HG03442 (cell line): Measurements from ENCODE around the gene TBL1Y.
A peak's percentile ranks its signal among the peaks of the same experiment; 100 is the strongest.
"Not testable (repeated sequence)": the region's sequence is repeated elsewhere in the genome, so short reads cannot be mapped to it uniquely, and the experiment has no call there.

Experiments used
- ATAC-seq: cut with Tn5 transposase; IDR thresholded peaks from one replicate; pipeline ENCODE4 v1.9.1; 2021; ENCODE audit warnings: mild to moderate bottlenecking, moderate library complexity; ENCODE audit not compliant: unreplicated experiment

TBL1Y gene

GRCh38 chrY:7078725-7079124 lies 168.2 kb downstream of the TBL1Y start:
- no peak for ATAC-seq

DNA sequence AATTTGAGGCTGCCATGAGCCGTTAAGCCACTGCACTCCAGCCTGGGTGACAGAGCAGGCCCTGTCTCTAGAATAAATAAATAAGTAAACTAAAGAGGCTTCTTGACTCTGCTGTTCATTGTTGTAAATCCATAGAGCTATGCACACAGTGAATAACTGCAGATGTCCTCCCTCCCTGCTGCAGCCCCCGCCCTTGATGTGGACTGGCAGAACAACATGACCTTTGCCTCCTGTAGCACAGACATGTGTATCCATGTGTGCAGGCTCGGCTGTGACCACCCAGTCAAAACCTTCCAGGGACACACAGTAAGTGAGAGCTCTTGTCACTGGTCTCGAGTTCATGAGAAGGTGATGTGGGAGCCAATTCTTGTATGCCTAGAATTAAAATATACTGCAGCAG lies 170.1 kb downstream of the TBL1Y start:
- ATAC-seq: not testable (repeated sequence)

DNA sequence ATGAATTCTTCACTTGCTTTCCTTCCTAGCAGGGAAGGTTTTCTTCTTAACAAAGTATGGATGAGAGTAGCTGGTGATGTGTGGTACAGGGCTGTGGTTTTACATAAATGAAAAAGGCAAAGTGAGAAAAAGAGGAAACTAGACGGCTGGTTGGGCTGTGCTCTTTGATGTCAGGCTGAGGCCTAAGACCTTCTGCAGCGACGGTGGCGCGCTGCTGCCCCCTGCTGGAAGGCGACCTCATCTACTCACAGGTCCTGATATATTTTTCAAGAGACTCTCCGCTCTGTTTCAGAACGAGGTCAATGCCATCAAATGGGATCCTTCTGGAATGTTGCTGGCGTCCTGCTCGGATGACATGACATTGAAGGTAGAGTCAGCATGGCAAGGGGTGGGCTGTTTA lies 175.1 kb downstream of the TBL1Y start:
- ATAC-seq: peak; percentile 95

DNA sequence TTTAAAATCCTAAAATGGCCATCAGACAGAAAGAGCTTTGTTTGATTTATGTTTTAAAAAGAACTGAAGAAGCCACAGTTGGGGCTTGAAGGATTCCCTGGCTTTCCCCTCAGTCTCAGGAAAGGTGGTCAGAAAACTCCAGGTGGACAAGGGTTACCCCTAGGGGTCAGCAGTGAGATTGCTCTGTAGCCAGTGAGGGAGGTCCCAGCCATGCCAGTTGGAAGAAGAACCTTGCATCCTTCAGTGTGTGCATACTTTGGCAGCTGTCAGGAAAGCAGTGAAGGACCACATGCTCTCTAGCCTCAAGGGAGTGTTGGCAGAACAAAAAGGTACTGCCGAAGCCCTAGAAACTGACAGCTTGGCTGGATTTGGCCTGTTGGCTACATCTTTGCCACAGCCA lies 182.3 kb downstream of the TBL1Y start:
- ATAC-seq: no peak

DNA sequence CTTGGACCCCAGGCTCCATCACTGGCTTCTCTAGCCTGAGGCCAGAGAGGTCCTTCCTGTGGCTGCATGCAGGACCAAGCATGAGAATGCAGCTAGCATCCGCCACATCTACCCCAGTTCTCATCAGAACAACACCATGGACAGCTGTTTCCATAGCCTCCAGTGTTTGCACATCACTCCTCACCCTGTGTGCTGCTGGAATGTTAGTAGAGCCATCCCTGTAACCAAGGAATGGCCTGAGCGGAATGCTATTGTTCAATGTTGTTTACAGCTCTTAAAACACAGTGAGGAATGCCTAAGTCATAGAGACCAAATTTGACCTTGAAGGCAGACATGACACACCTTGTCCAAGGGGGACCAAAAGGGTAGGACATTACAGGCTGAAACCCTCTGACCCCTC lies 183.9 kb downstream of the TBL1Y start:
- no peak for ATAC-seq

- no peak for ATAC-seq
Measured at GRCh38 chrY:7097021-7097420, 186.5 kb downstream of the TBL1Y start.

DNA sequence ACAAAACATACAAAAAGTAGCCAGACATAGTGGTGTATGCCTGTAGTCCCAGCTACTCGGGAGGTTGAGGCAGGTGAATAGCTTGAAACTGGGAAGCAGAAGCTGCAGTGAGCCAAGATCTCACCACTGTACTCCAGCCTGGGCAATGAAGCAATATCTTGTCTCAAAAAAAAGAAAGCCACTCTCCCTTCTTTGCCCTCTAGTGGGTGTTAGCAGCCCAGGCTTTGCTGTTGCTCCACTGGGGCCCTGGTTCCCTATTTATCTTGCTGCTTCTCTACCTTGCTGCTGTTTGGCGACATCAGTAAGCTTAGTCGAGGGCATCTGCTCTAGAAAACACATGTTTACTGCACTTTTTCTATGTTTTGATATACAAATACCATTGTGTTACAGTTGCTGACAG lies 189.2 kb downstream of the TBL1Y start:
- ATAC-seq: no peak

- no peak for ATAC-seq
Measured at GRCh38 chrY:7102680-7103079, 192.2 kb downstream of the TBL1Y start.

GRCh38 chrY:7107179-7107578 lies 196.7 kb downstream of the TBL1Y start:
- ATAC-seq: no peak

GRCh38 chrY:7110086-7110485 lies 199.6 kb downstream of the TBL1Y start:
- no peak for ATAC-seq

- ATAC-seq: no peak
Measured at GRCh38 chrY:7115871-7116270, 205.4 kb downstream of the TBL1Y start.

GRCh38 chrY:7122202-7122601 lies 211.7 kb downstream of the TBL1Y start:
- no peak for ATAC-seq

DNA sequence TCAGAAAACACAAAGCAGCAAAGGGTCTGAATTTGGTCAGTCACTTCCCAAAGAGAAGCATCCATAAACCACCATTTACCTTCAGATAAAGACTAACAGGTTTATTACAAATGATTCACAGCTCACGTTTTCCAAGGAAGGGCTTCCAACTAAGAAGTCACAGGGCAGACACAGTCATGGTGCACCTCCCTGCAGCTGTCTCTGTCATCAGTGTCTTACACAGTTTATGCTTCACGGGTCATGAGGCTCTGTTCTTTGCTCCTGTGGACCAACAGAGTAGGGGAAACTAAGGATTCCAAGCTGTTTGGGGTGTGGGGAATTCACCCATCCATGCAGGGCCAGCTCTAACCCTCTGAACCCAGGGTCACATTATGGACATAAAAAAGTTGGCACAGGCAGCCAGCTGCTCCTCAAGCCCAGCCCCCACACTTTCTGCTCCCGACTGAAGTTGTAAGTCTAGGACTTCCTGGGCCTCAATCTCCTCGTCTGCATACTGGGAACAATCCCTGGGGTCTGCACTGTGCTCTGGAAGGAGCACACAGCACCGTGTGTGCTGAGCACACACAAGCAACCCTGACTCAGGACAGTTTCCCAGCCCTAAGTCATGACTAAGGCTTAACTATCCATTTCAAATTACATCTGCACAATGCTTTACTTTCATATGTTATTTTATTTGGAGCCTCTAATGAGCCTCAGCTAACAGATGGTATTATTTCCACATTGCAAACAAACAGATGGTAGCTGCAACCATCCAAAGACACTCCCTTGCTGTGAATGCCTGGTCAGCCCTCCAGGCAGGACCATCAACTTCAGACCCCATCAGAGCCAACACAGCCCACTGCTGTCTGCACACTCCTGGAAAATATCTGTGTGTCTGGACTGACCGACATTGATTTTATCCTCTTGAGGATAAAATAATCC lies 214.9 kb downstream of the TBL1Y start:
- ATAC-seq: no peak

DNA sequence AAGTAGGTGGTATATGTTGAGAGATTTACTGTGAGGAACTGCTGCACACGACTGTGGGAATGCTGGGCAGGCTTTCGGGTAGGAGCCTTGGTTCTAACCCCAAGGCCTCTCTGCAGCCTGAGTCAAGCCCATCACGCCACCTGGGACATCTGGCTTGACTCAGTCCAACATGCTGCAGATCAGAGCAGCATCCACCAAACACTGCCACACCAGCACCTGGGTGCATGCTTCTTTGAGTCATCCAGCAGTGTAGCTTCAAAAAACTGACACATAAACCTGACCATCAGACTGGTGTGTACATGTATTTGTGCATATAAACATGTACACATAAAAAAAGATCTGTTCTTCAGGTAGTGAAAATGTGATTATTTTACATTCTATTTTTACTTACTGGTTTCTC lies 217.7 kb downstream of the TBL1Y start:
- no peak for ATAC-seq
